HL-60 (cell line): ENCODE measurements around the gene SDK1.

Source experiments
- DNase-seq, 2 experiments: peaks; one replicate each; pipeline ENCODE4 v3.0.0-alpha.2; 2010 to 2020; ENCODE audit warnings: low read depth in 1 of 2, low spot score in 1 of 2
- H3K27ac ChIP-seq: fragments of 250-450 bp; sonication (Bioruptor Pico); replicated peaks from 2 replicates; pipeline ENCODE4 v1.5.1; 2020; ENCODE audit warnings: mild to moderate bottlenecking, moderate library complexity
- H3K27me3 ChIP-seq: fragments of 250-450 bp; sonication (Bioruptor Pico); 2 replicates; pipeline ENCODE4 v1.5.1; 2021; ENCODE audit warnings: mild to moderate bottlenecking, moderate library complexity; ENCODE audit not compliant: insufficient read depth, poor library complexity, severe bottlenecking
- H3K4me3 ChIP-seq: replicated peaks from 2 replicates; pipeline ENCODE4 v1.5.1; 2011; ENCODE audit warnings: mild to moderate bottlenecking, control low read depth, low read length; ENCODE audit not compliant: insufficient read depth
- CTCF ChIP-seq: IDR thresholded peaks from one replicate; pipeline ENCODE4 v1.5.1; 2011; ENCODE audit warnings: low read length, control low read depth, inconsistent platforms; ENCODE audit not compliant: insufficient read depth
- GABPA ChIP-seq: IDR thresholded peaks from 2 replicates; pipeline ENCODE4 v1.6.1; 2012; ENCODE audit warnings: low read depth
- POLR2AphosphoS5 ChIP-seq: IDR thresholded peaks from 2 replicates; pipeline ENCODE4 v1.6.1; 2012; ENCODE audit warnings: low read depth
- REST ChIP-seq: IDR thresholded peaks from 2 replicates; pipeline ENCODE4 v1.6.1; 2012; ENCODE audit warnings: low read depth; ENCODE audit not compliant: insufficient replicate concordance
- SPI1 ChIP-seq: IDR thresholded peaks from 2 replicates; pipeline ENCODE4 v1.6.1; 2012; ENCODE audit warnings: low read depth, mild to moderate bottlenecking, borderline replicate concordance

Gene SDK1

GRCh38 chr7:3979611-3980299 lies 678.7 kb downstream of the SDK1 start:
- H3K27me3 ChIP-seq: no peaks in the 10 kb centered on the region
- no peak overlapping the region for H3K27ac ChIP-seq
- no peak for DNase-seq
- TF ChIP-seq GABPA (no peak), POLR2AphosphoS5 (no peak), REST (no peak), CTCF (no peak), SPI1 (no peak)
- H3K4me3 ChIP-seq: no peak overlapping the region

- Histone ChIP-seq H3K27ac (no peak overlapping the region), H3K27me3 (no peaks in the 10 kb centered on the region), H3K4me3 (no peak overlapping the region)
- no peak for DNase-seq
- TF ChIP-seq SPI1 (no peak), POLR2AphosphoS5 (no peak), GABPA (no peak), REST (no peak)
These were observed 679.2 kb downstream of the SDK1 start for GRCh38 chr7:3980300-3980643.

- TF ChIP-seq GABPA (no peak), SPI1 (no peak), POLR2AphosphoS5 (no peak), CTCF (no peak), REST (no peak)
- no peaks in the 10 kb centered on the region for H3K27me3 ChIP-seq
These were observed 680.2 kb downstream of the SDK1 start for GRCh38 chr7:3981281-3981680.

More at GRCh38 chr7:3981281-3981680, 680.2 kb downstream of the SDK1 start:
- Histone ChIP-seq H3K27ac (no peak overlapping the region), H3K4me3 (no peak overlapping the region)
- DNase-seq: no peak
